GM23338 (cell line): Measurements from ENCODE around the gene ANXA6. TPM values are rescaled to one million over a fixed set of nuclear protein-coding genes. Genes with fewer than 3 reads are reported as not detected.

Experiments
- ATAC-seq: fragments of 200-7000 bp; cut with Tn5 transposase; 3 replicates; pipeline ENCODE4 v1.9.1; 2020
- DNase-seq: peaks from one replicate; pipeline ENCODE4 v3.0.0-alpha.2; 2015; ENCODE audit warnings: low spot score
- H2AFZ ChIP-seq: fragments of 200-600 bp; sonication (generic); 2 replicates; pipeline ENCODE4 v1.8.0; 2016; ENCODE audit warnings: antibody characterized with exemption, mild to moderate bottlenecking, moderate library complexity
- H3F3A ChIP-seq: fragments of 200-600 bp; sonication (generic); replicated peaks from 2 replicates; pipeline ENCODE4 v1.8.0; 2017; ENCODE audit warnings: antibody characterized with exemption, mixed run types, low read depth
- H3K27ac ChIP-seq: fragments of 200-600 bp; sonication (generic); 2 replicates; pipeline ENCODE4 v1.6.1; 2016; ENCODE audit warnings: low read depth
- H3K27me3 ChIP-seq: fragments of 200-600 bp; sonication (generic); 2 replicates; pipeline ENCODE4 v1.8.0; 2016; ENCODE audit warnings: mild to moderate bottlenecking, mixed run types, moderate library complexity; ENCODE audit not compliant: insufficient read depth
- H3K36me3 ChIP-seq: fragments of 200-600 bp; sonication (generic); 2 replicates; pipeline ENCODE4 v1.8.0; 2016; ENCODE audit warnings: mild to moderate bottlenecking; ENCODE audit not compliant: insufficient read depth
- H3K4me1 ChIP-seq: fragments of 200-600 bp; sonication (generic); 2 replicates; pipeline ENCODE4 v1.8.0; 2016; ENCODE audit warnings: mild to moderate bottlenecking, moderate library complexity; ENCODE audit not compliant: insufficient read depth
- H3K4me2 ChIP-seq: fragments of 200-600 bp; sonication (generic); 2 replicates; pipeline ENCODE4 v1.7.1; 2017; ENCODE audit warnings: mixed run types
- H3K4me3 ChIP-seq: fragments of 200-600 bp; sonication (generic); 2 replicates; pipeline ENCODE4 v1.6.1; 2016; ENCODE audit warnings: mixed run types
- H3K79me2 ChIP-seq: fragments of 200-600 bp; sonication (generic); replicated peaks from 2 replicates; pipeline ENCODE4 v1.8.0; 2017; ENCODE audit warnings: mild to moderate bottlenecking; ENCODE audit not compliant: insufficient read depth
- H3K9me2 ChIP-seq: fragments of 200-600 bp; sonication (generic); 2 replicates; pipeline ENCODE4 v1.8.0; 2017; ENCODE audit not compliant: insufficient read depth
- H4K20me1 ChIP-seq: fragments of 200-600 bp; sonication (generic); replicated peaks from 2 replicates; pipeline ENCODE4 v1.8.0; 2017; ENCODE audit warnings: mild to moderate bottlenecking; ENCODE audit not compliant: insufficient read depth
- H3K27ac Mint-ChIP-seq: 2 replicates; pipeline ENCODE4 v1.8.0; 2020; ENCODE audit warnings: inconsistent platforms, mild to moderate bottlenecking, moderate library complexity, mixed read lengths
- H3K27me3 Mint-ChIP-seq: 3 replicates; pipeline ENCODE4 v1.8.0; 2022; ENCODE audit warnings: low read depth, mild to moderate bottlenecking, moderate library complexity, mixed read lengths, inconsistent platforms; ENCODE audit not compliant: insufficient read depth, poor library complexity
- H3K36me3 Mint-ChIP-seq: 3 replicates; pipeline ENCODE4 v1.8.0; 2021; ENCODE audit warnings: low read depth, mild to moderate bottlenecking, inconsistent platforms, moderate library complexity, mixed read lengths
- H3K4me1 Mint-ChIP-seq: 3 replicates; pipeline ENCODE4 v1.8.0; 2020; ENCODE audit warnings: mild to moderate bottlenecking, inconsistent platforms, mixed read lengths
- H3K4me3 Mint-ChIP-seq: 3 replicates; pipeline ENCODE4 v1.8.0; 2021; ENCODE audit warnings: moderate library complexity, mild to moderate bottlenecking, inconsistent platforms, mixed read lengths
- H3K9me3 Mint-ChIP-seq: 3 replicates; pipeline ENCODE4 v1.8.0; 2020; ENCODE audit warnings: moderate library complexity, mild to moderate bottlenecking, inconsistent platforms, mixed read lengths
- JUNB ChIP-seq: IDR thresholded peaks from one replicate; pipeline ENCODE4 v1.6.1; 2016; ENCODE audit warnings: antibody characterized with exemption; ENCODE audit not compliant: unreplicated experiment
- NANOG ChIP-seq: IDR thresholded peaks from 2 replicates; pipeline ENCODE4 v1.6.1; 2016; ENCODE audit warnings: antibody characterized with exemption, borderline replicate concordance
- POLR2AphosphoS5 ChIP-seq: IDR thresholded peaks from 2 replicates; pipeline ENCODE4 v1.6.1; 2016; ENCODE audit warnings: antibody characterized with exemption, low read depth
- STAT1 ChIP-seq: IDR thresholded peaks from one replicate; pipeline ENCODE4 v1.6.1; 2016; ENCODE audit warnings: antibody characterized with exemption; ENCODE audit not compliant: unreplicated experiment
- ZNF114 ChIP-seq: fragments of 250-450 bp; sonication (Bioruptor Pico); IDR thresholded peaks from 2 replicates; pipeline ENCODE4 v1.5.0; 2020; ENCODE audit warnings: mild to moderate bottlenecking, moderate library complexity
- ZNF331 ChIP-seq: fragments of 250-450 bp; sonication (Bioruptor Pico); IDR thresholded peaks from 2 replicates; pipeline ENCODE4 v1.5.0; 2020; ENCODE audit warnings: low read depth, mild to moderate bottlenecking, moderate library complexity
- polyA plus RNA-seq: library from polyadenylated mRNA; unstranded; fragments of >200 nt; fragmentation: Nextera tagmentation; extraction: Ambion mirVana; gene quantifications from 2 replicates; pipeline ENCODE4 v1.2.1, GENCODE V29; 2016
- total RNA-seq: library from RNA; depleted of rRNA; stranded (reverse); fragments of >200 nt; shearing (Covaris generic); gene quantifications from 2 replicates; pipeline ENCODE4 v1.2.3, GENCODE V29; 2014
- TF ChIP-seq, protein P1 (sequence below): fragments of 250-450 bp; sonication (Bioruptor Pico); IDR thresholded peaks from 2 replicates; pipeline ENCODE4 v1.5.0; 2020; ENCODE audit warnings: mild to moderate bottlenecking, moderate library complexity
- TF ChIP-seq, protein P2 (sequence below): IDR thresholded peaks from 2 replicates; pipeline ENCODE4 v1.6.1; 2016; ENCODE audit warnings: antibody characterized with exemption
- TF ChIP-seq, protein P3 (sequence below), 2 experiments: fragments of 200-600 bp in 1 of 2; sonication (generic) in 1 of 2; conservative IDR thresholded peaks; 2 replicates each; pipeline versions ENCODE4 v1.5.1 to v1.6.1; 2016 to 2017; ENCODE audit warnings: antibody characterized with exemption in 2 of 2, low read depth in 2 of 2, mild to moderate bottlenecking in 2 of 2, moderate library complexity in 1 of 2

ANXA6 gene
- total and polyA plus RNA-seq, 2 experiments from 2014 or later, result 26.5 to 110 TPM

- TF ChIP-seq, protein P1, sequence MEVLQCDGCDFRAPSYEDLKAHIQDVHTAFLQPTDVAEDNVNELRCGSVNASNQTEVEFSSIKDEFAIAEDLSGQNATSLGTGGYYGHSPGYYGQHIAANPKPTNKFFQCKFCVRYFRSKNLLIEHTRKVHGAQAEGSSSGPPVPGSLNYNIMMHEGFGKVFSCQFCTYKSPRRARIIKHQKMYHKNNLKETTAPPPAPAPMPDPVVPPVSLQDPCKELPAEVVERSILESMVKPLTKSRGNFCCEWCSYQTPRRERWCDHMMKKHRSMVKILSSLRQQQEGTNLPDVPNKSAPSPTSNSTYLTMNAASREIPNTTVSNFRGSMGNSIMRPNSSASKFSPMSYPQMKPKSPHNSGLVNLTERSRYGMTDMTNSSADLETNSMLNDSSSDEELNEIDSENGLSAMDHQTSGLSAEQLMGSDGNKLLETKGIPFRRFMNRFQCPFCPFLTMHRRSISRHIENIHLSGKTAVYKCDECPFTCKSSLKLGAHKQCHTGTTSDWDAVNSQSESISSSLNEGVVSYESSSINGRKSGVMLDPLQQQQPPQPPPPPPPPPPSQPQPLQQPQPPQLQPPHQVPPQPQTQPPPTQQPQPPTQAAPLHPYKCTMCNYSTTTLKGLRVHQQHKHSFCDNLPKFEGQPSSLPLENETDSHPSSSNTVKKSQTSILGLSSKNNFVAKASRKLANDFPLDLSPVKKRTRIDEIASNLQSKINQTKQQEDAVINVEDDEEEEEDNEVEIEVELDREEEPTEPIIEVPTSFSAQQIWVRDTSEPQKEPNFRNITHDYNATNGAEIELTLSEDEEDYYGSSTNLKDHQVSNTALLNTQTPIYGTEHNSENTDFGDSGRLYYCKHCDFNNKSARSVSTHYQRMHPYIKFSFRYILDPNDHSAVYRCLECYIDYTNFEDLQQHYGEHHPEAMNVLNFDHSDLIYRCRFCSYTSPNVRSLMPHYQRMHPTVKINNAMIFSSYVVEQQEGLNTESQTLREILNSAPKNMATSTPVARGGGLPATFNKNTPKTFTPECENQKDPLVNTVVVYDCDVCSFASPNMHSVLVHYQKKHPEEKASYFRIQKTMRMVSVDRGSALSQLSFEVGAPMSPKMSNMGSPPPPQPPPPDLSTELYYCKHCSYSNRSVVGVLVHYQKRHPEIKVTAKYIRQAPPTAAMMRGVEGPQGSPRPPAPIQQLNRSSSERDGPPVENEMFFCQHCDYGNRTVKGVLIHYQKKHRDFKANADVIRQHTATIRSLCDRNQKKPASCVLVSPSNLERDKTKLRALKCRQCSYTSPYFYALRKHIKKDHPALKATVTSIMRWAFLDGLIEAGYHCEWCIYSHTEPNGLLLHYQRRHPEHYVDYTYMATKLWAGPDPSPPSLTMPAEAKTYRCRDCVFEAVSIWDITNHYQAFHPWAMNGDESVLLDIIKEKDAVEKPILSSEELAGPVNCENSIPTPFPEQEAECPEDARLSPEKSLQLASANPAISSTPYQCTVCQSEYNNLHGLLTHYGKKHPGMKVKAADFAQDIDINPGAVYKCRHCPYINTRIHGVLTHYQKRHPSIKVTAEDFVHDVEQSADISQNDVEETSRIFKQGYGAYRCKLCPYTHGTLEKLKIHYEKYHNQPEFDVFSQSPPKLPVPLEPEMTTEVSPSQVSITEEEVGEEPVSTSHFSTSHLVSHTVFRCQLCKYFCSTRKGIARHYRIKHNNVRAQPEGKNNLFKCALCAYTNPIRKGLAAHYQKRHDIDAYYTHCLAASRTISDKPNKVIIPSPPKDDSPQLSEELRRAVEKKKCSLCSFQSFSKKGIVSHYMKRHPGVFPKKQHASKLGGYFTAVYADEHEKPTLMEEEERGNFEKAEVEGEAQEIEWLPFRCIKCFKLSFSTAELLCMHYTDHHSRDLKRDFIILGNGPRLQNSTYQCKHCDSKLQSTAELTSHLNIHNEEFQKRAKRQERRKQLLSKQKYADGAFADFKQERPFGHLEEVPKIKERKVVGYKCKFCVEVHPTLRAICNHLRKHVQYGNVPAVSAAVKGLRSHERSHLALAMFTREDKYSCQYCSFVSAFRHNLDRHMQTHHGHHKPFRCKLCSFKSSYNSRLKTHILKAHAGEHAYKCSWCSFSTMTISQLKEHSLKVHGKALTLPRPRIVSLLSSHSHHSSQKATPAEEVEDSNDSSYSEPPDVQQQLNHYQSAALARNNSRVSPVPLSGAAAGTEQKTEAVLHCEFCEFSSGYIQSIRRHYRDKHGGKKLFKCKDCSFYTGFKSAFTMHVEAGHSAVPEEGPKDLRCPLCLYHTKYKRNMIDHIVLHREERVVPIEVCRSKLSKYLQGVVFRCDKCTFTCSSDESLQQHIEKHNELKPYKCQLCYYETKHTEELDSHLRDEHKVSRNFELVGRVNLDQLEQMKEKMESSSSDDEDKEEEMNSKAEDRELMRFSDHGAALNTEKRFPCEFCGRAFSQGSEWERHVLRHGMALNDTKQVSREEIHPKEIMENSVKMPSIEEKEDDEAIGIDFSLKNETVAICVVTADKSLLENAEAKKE (CRISPR knock-in tag), result no peak
- TF ChIP-seq POLR2AphosphoS5 (no peak), STAT1 (no peak), NANOG (no peak), ZNF331 (CRISPR knock-in tag) (no peak), ZNF114 (CRISPR knock-in tag) (no peak), JUNB (no peak)
- TF ChIP-seq, protein P2, sequence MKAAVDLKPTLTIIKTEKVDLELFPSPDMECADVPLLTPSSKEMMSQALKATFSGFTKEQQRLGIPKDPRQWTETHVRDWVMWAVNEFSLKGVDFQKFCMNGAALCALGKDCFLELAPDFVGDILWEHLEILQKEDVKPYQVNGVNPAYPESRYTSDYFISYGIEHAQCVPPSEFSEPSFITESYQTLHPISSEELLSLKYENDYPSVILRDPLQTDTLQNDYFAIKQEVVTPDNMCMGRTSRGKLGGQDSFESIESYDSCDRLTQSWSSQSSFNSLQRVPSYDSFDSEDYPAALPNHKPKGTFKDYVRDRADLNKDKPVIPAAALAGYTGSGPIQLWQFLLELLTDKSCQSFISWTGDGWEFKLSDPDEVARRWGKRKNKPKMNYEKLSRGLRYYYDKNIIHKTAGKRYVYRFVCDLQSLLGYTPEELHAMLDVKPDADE, result no peak
Measured at GRCh38 chr5:151078490-151079262, 78.9 kb downstream of the ANXA6 start (continued).

- H3K27me3 Mint-ChIP-seq, result peaks cover 9% of the 10 kb centered on the region
- ATAC-seq (no peak), DNase-seq (no peak)
- H3K4me3 ChIP-seq, result no peak overlapping the region
- H3K27me3 ChIP-seq, result 0 out of 2 replicates have a peak, but pooled peaks cover 3% of the 10 kb centered on the region
- peaks cover 3% of the 10 kb centered on the region; the same call in 1 of the 2 replicates for H3F3A ChIP-seq
- H4K20me1 ChIP-seq, result peaks cover 17% of the 10 kb centered on the region
- H3K36me3 Mint-ChIP-seq, result no peaks in the 10 kb centered on the region
- no peak overlapping the region for H3K4me2 ChIP-seq
- H3K27ac ChIP-seq, result no peak overlapping the region
- peaks cover 27% of the 10 kb centered on the region for H3K79me2 ChIP-seq
- H2AFZ ChIP-seq, result no peak overlapping the region
- no peak overlapping the region for H3K4me3 Mint-ChIP-seq
- H3K36me3 ChIP-seq, result no peaks in the 10 kb centered on the region
- H3K27ac Mint-ChIP-seq, result no peak overlapping the region
- H3K4me1 ChIP-seq, result peaks cover 17% of the 10 kb centered on the region
- no peaks in the 10 kb centered on the region for H3K9me3 Mint-ChIP-seq
- no peaks in the 10 kb centered on the region for H3K9me2 ChIP-seq
- H3K4me1 Mint-ChIP-seq, result peaks cover 19% of the 10 kb centered on the region
- TF ChIP-seq, protein P3, sequence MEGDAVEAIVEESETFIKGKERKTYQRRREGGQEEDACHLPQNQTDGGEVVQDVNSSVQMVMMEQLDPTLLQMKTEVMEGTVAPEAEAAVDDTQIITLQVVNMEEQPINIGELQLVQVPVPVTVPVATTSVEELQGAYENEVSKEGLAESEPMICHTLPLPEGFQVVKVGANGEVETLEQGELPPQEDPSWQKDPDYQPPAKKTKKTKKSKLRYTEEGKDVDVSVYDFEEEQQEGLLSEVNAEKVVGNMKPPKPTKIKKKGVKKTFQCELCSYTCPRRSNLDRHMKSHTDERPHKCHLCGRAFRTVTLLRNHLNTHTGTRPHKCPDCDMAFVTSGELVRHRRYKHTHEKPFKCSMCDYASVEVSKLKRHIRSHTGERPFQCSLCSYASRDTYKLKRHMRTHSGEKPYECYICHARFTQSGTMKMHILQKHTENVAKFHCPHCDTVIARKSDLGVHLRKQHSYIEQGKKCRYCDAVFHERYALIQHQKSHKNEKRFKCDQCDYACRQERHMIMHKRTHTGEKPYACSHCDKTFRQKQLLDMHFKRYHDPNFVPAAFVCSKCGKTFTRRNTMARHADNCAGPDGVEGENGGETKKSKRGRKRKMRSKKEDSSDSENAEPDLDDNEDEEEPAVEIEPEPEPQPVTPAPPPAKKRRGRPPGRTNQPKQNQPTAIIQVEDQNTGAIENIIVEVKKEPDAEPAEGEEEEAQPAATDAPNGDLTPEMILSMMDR (conservative IDR thresholded peaks at IDR 0.05; ENCODE audit: low read depth in 2 of 2), result no peak
- no peak for TF ChIP-seq ZNF114 (CRISPR knock-in tag)
- TF ChIP-seq STAT1, result no peak
Measured at GRCh38 chr5:151077967-151078366, 79.6 kb downstream of the ANXA6 start.
